IPS DF 19.7 (cell line): Measurements from ENCODE around the gene FCRL6.

Experiments
- DNase-seq: peaks from one replicate; pipeline ENCODE4 v3.0.0-alpha.2; 2013; ENCODE audit warnings: low read depth, low spot score

The FCRL6 gene

GRCh38 chr1:159802111-159802510 lies at the start of gene FCRL6:
TSS of gene FCRL6 (plus strand) at chr1:159802360. CDS start at chr1:159802425, 65 bp downstream.
- no peak for DNase-seq

GRCh38 chr1:159753386-159753785 lies 48.8 kb upstream of the FCRL6 start:
- DNase-seq, result no peak

GRCh38 chr1:159755451-159756007 lies 46.6 kb upstream of the FCRL6 start:
- DNase-seq, result no peak

- no peak for DNase-seq
Measured at GRCh38 chr1:159756397-159756796, 45.8 kb upstream of the FCRL6 start.

- DNase-seq, result no peak
Measured at GRCh38 chr1:159763686-159764085, 38.5 kb upstream of the FCRL6 start.

GRCh38 chr1:159765806-159766205 lies 36.4 kb upstream of the FCRL6 start:
- no peak for DNase-seq

- no peak for DNase-seq
Measured at GRCh38 chr1:159771127-159771895, 30.8 kb upstream of the FCRL6 start.

GRCh38 chr1:159774465-159774864 lies 27.7 kb upstream of the FCRL6 start:
- DNase-seq, result no peak

- DNase-seq, result no peak
Measured at GRCh38 chr1:159775716-159776115, 26.4 kb upstream of the FCRL6 start.

- DNase-seq, result no peak
Measured at GRCh38 chr1:159778266-159778665, 23.9 kb upstream of the FCRL6 start.

- DNase-seq, result no peak
Measured at GRCh38 chr1:159779403-159779851, 22.7 kb upstream of the FCRL6 start.

GRCh38 chr1:159780583-159781582 lies 21.3 kb upstream of the FCRL6 start, which contains the start of gene DUSP23:
TSS of gene DUSP23 (plus strand) at chr1:159780962. CDS start at chr1:159781101, 139 bp downstream.
- DNase-seq, result peak; percentile 88

GRCh38 chr1:159781992-159782391 lies 20.2 kb upstream of the FCRL6 start:
- no peak for DNase-seq

- no peak for DNase-seq
Measured at GRCh38 chr1:159783724-159784123, 18.4 kb upstream of the FCRL6 start.

GRCh38 chr1:159786465-159786864 lies 15.7 kb upstream of the FCRL6 start:
- DNase-seq, result no peak

- no peak for DNase-seq
Measured at GRCh38 chr1:159786966-159787365, 15.2 kb upstream of the FCRL6 start.

- no peak for DNase-seq
Measured at GRCh38 chr1:159790237-159790917, 11.8 kb upstream of the FCRL6 start.

GRCh38 chr1:159791031-159791430 lies 11.1 kb upstream of the FCRL6 start:
- DNase-seq, result no peak

GRCh38 chr1:159791461-159791860 lies 10.7 kb upstream of the FCRL6 start:
- DNase-seq, result no peak

- no peak for DNase-seq
Measured at GRCh38 chr1:159795534-159795933, 6.6 kb upstream of the FCRL6 start.

GRCh38 chr1:159798893-159799292 lies 3.3 kb upstream of the FCRL6 start:
- DNase-seq, result peak; percentile 85
